ENCODE data around the gene ETS2.

- TF ChIP-seq FOXM1 (IDR thresholded peaks at IDR 0.05; ENCODE audit: borderline replicate concordance, low read depth), result no peak
- no peak for TF ChIP-seq TEAD4 (IDR thresholded peaks at IDR 0.05)
These were observed 30.0 kb upstream of the ETS2 start for GRCh38 chr21:38775733-38776132.

Measured in Ishikawa (cell line).